ENCODE measurements around the gene TRIM52. TPM values are rescaled to one million over a fixed set of nuclear protein-coding genes. Genes with fewer than 3 reads are reported as not detected.
"Not testable (repeated sequence)": the region's sequence is repeated elsewhere in the genome, so short reads cannot be mapped to it uniquely, and the experiment has no call there.

The TRIM52 gene
- total RNA-seq, 1 experiment from 2014 or later = 7.6 TPM

DNA sequence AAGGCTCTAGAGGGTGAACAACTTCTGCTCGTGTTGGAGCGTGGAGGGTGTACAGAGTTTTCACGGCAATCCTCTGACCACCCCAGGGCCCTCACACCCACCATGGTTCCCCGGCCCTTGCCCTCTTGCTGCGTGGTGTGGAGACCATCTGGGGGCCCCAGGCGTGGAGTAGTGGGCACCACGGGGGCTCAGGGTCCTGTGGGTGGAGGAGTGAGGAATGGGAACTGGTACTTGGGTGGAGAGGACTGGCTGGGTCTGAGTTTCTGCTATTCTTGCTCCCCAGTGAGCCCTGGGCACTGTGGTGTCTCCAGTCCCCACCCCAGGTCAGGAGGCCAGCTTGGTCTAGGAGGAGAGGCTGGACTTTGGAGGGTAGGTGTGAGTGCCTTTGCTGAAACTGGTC is 21.9 kb upstream of the TRIM52 start (continued):
- no peak for TF ChIP-seq SIN3A (IDR thresholded peaks at IDR 0.05; ENCODE audit: low read depth)
- TF ChIP-seq SRF (IDR thresholded peaks at IDR 0.05; ENCODE audit: low read depth) = no peak
- TF ChIP-seq, protein P1, sequence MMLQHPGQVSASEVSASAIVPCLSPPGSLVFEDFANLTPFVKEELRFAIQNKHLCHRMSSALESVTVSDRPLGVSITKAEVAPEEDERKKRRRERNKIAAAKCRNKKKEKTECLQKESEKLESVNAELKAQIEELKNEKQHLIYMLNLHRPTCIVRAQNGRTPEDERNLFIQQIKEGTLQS (IDR thresholded peaks at IDR 0.05) = no peak
- TF ChIP-seq, protein P2, sequence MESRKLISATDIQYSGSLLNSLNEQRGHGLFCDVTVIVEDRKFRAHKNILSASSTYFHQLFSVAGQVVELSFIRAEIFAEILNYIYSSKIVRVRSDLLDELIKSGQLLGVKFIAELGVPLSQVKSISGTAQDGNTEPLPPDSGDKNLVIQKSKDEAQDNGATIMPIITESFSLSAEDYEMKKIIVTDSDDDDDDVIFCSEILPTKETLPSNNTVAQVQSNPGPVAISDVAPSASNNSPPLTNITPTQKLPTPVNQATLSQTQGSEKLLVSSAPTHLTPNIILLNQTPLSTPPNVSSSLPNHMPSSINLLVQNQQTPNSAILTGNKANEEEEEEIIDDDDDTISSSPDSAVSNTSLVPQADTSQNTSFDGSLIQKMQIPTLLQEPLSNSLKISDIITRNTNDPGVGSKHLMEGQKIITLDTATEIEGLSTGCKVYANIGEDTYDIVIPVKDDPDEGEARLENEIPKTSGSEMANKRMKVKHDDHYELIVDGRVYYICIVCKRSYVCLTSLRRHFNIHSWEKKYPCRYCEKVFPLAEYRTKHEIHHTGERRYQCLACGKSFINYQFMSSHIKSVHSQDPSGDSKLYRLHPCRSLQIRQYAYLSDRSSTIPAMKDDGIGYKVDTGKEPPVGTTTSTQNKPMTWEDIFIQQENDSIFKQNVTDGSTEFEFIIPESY (IDR thresholded peaks at IDR 0.05; ENCODE audit: extremely low read depth, insufficient replicate concordance, low read length) = no peak

DNA sequence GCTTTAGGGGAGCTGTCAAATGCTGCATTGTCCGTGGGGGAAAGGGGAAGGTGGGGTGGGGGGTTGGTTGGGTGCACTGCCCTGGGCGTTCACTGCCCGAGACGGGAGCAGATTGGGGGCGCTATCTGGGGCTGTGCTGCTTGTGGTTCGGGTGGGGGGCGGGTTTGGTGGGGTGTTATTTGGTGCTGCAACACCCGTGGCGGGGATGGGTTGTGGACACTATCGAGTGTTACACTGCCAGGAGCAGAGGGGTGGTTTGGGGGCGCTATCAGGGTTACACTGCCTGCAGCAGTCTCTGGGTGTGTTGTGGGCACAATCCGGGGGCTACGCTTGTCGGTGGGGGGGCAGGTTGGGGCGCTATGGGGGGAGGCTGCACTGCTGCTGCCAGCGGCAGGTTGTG is 21.5 kb upstream of the TRIM52 start:
- H3K9me3 ChIP-seq (ENCODE audit: control insufficient read depth in 1 of 2, insufficient read depth in 1 of 2, low read depth in 1 of 2, low read length in 2 of 2); BruUV-seq (replicated peaks); H3K79me2 ChIP-seq (ENCODE audit: insufficient read depth, low read length); H3K27me3 ChIP-seq (ENCODE audit: insufficient read depth, low read length); intact Hi-C loops (cut with micrococcal nuclease); RAD21 ChIA-PET (ENCODE audit: low non-redundant PET in 1 of 2, low total read pairs in 2 of 2, uncharacterized antibody in 2 of 2, unreplicated experiment in 2 of 2); H3K4me3 ChIP-seq (replicated peaks in 1 of 2; ENCODE audit: low read depth in 1 of 2, low read length in 2 of 2); CTCF ChIA-PET; DNase-seq (ENCODE audit: low read depth, low spot score); ATAC-seq; H3K4me1 ChIP-seq (ENCODE audit: control insufficient read depth in 1 of 2, insufficient read depth in 2 of 2, low read length in 2 of 2); POLR2A ChIA-PET; H4K20me1 ChIP-seq (ENCODE audit: insufficient read depth); H3K27ac ChIP-seq (ENCODE audit: low read depth, low read length); H3K4me2 ChIP-seq (ENCODE audit: low read length); H3K9ac ChIP-seq (ENCODE audit: low read length); H2AFZ ChIP-seq (ENCODE audit: low read depth, low read length, poor library complexity, severe bottlenecking); H3K9me2 ChIP-seq (ENCODE audit: insufficient read depth); H3K36me3 ChIP-seq (ENCODE audit: control insufficient read depth in 1 of 2, insufficient read depth in 2 of 2, low read length in 2 of 2): not testable (repeated sequence)

DNA sequence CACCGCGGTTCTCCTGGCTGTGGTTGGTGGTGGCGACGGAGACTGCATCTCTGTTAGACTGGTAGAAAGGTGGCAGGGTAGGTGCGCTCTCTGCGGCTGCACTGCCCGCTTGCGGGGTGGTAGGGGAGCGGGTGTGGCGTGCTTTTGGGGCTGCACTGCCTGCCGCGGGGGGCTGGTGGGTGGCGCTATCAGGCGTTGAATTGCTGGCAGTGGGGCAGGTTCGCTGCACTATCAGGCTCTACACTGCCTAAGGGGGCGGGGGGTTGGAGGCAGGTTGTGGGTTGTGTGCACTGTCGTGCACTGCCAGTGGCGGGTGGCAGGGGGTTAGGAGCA is 21.0 kb upstream of the TRIM52 start:
- no peak for DNase-seq (ENCODE audit: low read depth, low spot score)
- Histone ChIP-seq H3K27ac (ENCODE audit: low read depth, low read length) (no peak overlapping the region), H2AFZ (ENCODE audit: low read depth, low read length, poor library complexity, severe bottlenecking) (no peak overlapping the region), H3K4me2 (ENCODE audit: low read length) (no peak overlapping the region), H3K9ac (ENCODE audit: low read length) (no peak overlapping the region), H3K4me3 (replicated peaks in 1 of 2; ENCODE audit: low read depth in 1 of 2, low read length in 2 of 2) (no peak overlapping the region), H4K20me1 (ENCODE audit: insufficient read depth) (no peaks in the 10 kb centered on the region), H3K79me2 (ENCODE audit: insufficient read depth, low read length) (no peaks in the 10 kb centered on the region), H3K4me1 (ENCODE audit: control insufficient read depth in 1 of 2, insufficient read depth in 2 of 2, low read length in 2 of 2) (no peaks in the 10 kb centered on the region), H3K36me3 (ENCODE audit: control insufficient read depth in 1 of 2, insufficient read depth in 2 of 2, low read length in 2 of 2) (no peaks in the 10 kb centered on the region), H3K27me3 (ENCODE audit: insufficient read depth, low read length) (no peaks in the 10 kb centered on the region), H3K9me2 (ENCODE audit: insufficient read depth) (no peaks in the 10 kb centered on the region), H3K9me3 (ENCODE audit: control insufficient read depth in 1 of 2, insufficient read depth in 1 of 2, low read depth in 1 of 2, low read length in 2 of 2) (no peaks in the 10 kb centered on the region)
- no TSS peak for BruUV-seq (replicated peaks)
- TF ChIP-seq POLR2A (IDR thresholded peaks at IDR 0.05; ENCODE audit: borderline replicate concordance, extremely low read depth, insufficient read depth, insufficient read length) (no peak), POLR2AphosphoS5 (IDR thresholded peaks at IDR 0.05; ENCODE audit: low read depth, low read length) (no peak), ELF1 (IDR thresholded peaks at IDR 0.05; ENCODE audit: borderline replicate concordance, low read depth) (no peak), CEBPB (IDR thresholded peaks at IDR 0.05; ENCODE audit: low read depth) (no peak)
- TF ChIP-seq, protein P3, sequence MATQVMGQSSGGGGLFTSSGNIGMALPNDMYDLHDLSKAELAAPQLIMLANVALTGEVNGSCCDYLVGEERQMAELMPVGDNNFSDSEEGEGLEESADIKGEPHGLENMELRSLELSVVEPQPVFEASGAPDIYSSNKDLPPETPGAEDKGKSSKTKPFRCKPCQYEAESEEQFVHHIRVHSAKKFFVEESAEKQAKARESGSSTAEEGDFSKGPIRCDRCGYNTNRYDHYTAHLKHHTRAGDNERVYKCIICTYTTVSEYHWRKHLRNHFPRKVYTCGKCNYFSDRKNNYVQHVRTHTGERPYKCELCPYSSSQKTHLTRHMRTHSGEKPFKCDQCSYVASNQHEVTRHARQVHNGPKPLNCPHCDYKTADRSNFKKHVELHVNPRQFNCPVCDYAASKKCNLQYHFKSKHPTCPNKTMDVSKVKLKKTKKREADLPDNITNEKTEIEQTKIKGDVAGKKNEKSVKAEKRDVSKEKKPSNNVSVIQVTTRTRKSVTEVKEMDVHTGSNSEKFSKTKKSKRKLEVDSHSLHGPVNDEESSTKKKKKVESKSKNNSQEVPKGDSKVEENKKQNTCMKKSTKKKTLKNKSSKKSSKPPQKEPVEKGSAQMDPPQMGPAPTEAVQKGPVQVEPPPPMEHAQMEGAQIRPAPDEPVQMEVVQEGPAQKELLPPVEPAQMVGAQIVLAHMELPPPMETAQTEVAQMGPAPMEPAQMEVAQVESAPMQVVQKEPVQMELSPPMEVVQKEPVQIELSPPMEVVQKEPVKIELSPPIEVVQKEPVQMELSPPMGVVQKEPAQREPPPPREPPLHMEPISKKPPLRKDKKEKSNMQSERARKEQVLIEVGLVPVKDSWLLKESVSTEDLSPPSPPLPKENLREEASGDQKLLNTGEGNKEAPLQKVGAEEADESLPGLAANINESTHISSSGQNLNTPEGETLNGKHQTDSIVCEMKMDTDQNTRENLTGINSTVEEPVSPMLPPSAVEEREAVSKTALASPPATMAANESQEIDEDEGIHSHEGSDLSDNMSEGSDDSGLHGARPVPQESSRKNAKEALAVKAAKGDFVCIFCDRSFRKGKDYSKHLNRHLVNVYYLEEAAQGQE (IDR thresholded peaks at IDR 0.05; ENCODE audit: low read depth) = no peak
- ChIA-PET RAD21 (ENCODE audit: low non-redundant PET in 1 of 2, low total read pairs in 2 of 2, uncharacterized antibody in 2 of 2, unreplicated experiment in 2 of 2) (no interaction called here), CTCF (no interaction called here), POLR2A (no interaction called here)
- ATAC-seq = no peak
- intact Hi-C loops (cut with micrococcal nuclease) = no loop called here
